Progenitor cell of endocrine pancreas (in vitro differentiated cells): Measurements from ENCODE around the gene ADGRV1. TPM values are rescaled to one million over a fixed set of nuclear protein-coding genes. Genes with fewer than 3 reads are reported as not detected.

ENCODE experiments used
- DNase-seq: peaks from one replicate; pipeline ENCODE4 v3.0.0; 2021; ENCODE audit warnings: low spot score; ENCODE audit not compliant: unreplicated experiment
- H3K27ac Mint-ChIP-seq: 2 replicates; pipeline ENCODE4 v1.8.0; 2021; ENCODE audit warnings: mild to moderate bottlenecking, moderate library complexity, mixed read lengths
- H3K27me3 Mint-ChIP-seq: 2 replicates; pipeline ENCODE4 v1.8.0; 2021; ENCODE audit warnings: mixed read lengths
- H3K36me3 Mint-ChIP-seq: 2 replicates; pipeline ENCODE4 v1.8.0; 2022; ENCODE audit warnings: mixed read lengths; ENCODE audit not compliant: insufficient read depth
- H3K4me1 Mint-ChIP-seq: 2 replicates; pipeline ENCODE4 v1.8.0; 2021; ENCODE audit warnings: low read depth, mixed read lengths
- H3K4me3 Mint-ChIP-seq: 2 replicates; pipeline ENCODE4 v1.8.0; 2021; ENCODE audit warnings: low read depth, mild to moderate bottlenecking, moderate library complexity, mixed read lengths
- H3K9me3 Mint-ChIP-seq: 2 replicates; pipeline ENCODE4 v1.8.0; 2021; ENCODE audit warnings: low read depth, mixed read lengths
- CTCF ChIP-seq: fragments of 200-600 bp; sonication (generic); IDR thresholded peaks from one replicate; pipeline ENCODE4 v1.5.0; 2021; ENCODE audit warnings: antibody characterized with exemption, mild to moderate bottlenecking; ENCODE audit not compliant: unreplicated experiment
- total RNA-seq: library from RNA; stranded (reverse); gene quantifications from 2 replicates; pipeline ENCODE4 v1.2.1, GENCODE V29; 2021

Gene ADGRV1
- total RNA-seq, 1 donor from 2014 or later, result 82.3 TPM

DNA sequence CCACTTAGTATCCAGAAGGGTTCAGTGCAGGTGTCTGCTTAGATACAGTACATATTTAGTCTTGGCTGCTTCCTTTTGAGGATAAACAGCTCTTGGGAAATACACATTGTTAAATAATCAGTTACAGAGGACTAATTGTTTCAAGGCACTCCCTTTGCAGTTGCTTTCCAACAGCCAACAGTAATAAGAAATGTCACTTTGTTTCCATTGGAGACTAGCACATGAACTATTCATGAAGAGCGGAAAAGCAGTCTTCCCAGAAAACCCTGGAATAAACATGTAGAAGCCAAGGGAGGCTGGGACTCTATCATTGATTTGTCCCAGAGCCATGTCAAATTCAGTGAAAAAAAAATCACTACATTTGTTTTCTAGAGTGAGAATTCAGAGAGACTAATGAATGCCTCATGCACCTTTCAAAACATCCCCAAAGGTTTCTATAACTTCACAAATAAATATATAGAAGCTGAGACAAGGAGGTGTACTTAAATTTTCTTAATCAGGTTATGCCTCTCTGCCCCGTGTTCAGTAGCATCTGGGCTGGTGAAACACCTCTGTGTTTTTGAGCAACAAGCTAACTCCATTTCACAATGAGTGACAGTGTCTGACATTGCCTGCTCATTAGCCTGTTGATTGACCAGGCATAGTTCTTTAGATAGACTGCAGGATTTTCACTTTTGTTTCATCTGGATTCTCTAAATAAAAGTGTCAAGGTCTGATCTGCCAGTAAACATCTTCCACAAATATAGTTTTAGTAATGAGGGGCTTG is 553.1 kb downstream of the ADGRV1 start:
- Mint-ChIP-seq H3K27ac (peak overlapping the region; percentile 28), H3K27me3 (no peaks in the 10 kb centered on the region), H3K4me3 (no peak overlapping the region), H3K4me1 (no peaks in the 10 kb centered on the region), H3K9me3 (peaks cover under 1% of the 10 kb centered on the region), H3K36me3 (peaks cover 1% of the 10 kb centered on the region)
- DNase-seq, result no peak
- no peak for TF ChIP-seq CTCF

DNA sequence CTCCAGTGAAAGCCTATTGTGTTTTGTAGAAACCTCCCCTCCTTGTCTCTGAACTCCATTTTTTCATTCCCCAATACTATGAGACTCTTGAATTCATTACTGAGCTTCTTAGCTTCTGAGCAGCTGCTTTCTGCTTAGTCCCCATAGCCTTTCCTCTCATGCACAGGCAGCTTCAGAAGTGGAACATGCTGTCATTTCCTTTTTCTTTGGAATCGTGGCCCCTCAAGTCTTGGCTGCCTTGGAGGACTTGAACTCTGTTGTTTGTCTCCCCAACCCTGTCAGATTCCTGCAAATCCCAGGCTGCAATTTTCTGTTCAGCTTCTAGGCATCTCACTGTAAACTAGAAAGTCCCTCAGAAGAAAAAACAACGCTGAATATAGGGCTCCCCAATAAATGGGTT is 556.1 kb downstream of the ADGRV1 start:
- no peak for DNase-seq
- no peaks in the 10 kb centered on the region for H3K27me3 Mint-ChIP-seq
- TF ChIP-seq CTCF, result no peak
- H3K4me3 Mint-ChIP-seq, result no peak overlapping the region
- H3K27ac Mint-ChIP-seq, result peak overlapping the region; percentile 23
- H3K4me1 Mint-ChIP-seq, result peaks cover 5% of the 10 kb centered on the region
- H3K9me3 Mint-ChIP-seq, result no peaks in the 10 kb centered on the region
- H3K36me3 Mint-ChIP-seq, result no peaks in the 10 kb centered on the region

GRCh38 chr5:91118354-91118753 is 559.8 kb downstream of the ADGRV1 start:
- H3K27ac Mint-ChIP-seq, result no peak overlapping the region
- H3K4me3 Mint-ChIP-seq, result no peak overlapping the region
- DNase-seq, result no peak
- H3K9me3 Mint-ChIP-seq, result no peaks in the 10 kb centered on the region
- no peaks in the 10 kb centered on the region for H3K27me3 Mint-ChIP-seq
- TF ChIP-seq CTCF, result no peak
- peaks cover 10% of the 10 kb centered on the region for H3K4me1 Mint-ChIP-seq
- H3K36me3 Mint-ChIP-seq, result no peaks in the 10 kb centered on the region

DNA sequence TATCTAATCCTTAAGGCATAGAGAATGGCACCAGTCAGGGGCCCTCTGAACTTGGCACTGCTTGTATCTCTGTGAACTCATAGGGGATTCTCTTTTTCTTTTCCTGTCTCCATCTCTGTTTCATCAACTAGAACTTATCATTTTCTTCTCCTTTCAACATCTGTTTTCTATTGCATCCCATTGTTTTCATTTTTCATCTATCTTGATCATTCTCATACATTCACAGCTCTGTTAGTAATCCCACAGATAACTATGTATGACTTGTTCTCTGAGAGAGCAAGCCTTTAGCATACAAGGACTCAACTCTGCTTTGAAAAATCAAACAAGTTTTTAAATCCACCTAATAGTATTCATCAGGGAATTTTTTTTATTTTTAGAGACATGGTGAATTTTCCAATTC is 560.2 kb downstream of the ADGRV1 start:
- Mint-ChIP-seq H3K4me3 (no peak overlapping the region), H3K27me3 (no peaks in the 10 kb centered on the region), H3K9me3 (no peaks in the 10 kb centered on the region), H3K36me3 (no peaks in the 10 kb centered on the region), H3K4me1 (peaks cover 10% of the 10 kb centered on the region), H3K27ac (no peak overlapping the region)
- no peak for DNase-seq
- no peak for TF ChIP-seq CTCF

- no peak overlapping the region for H3K4me3 Mint-ChIP-seq
- no peak overlapping the region for H3K27ac Mint-ChIP-seq
- H3K36me3 Mint-ChIP-seq, result no peaks in the 10 kb centered on the region
- no peaks in the 10 kb centered on the region for H3K27me3 Mint-ChIP-seq
- H3K4me1 Mint-ChIP-seq, result peaks cover 10% of the 10 kb centered on the region
- DNase-seq, result no peak
- no peak for TF ChIP-seq CTCF
- H3K9me3 Mint-ChIP-seq, result no peaks in the 10 kb centered on the region
Measured at GRCh38 chr5:91119217-91119616, 560.6 kb downstream of the ADGRV1 start.
